Mesenchymal stem cell (in vitro differentiated cells and primary cell): Measurements from ENCODE around the gene MAN1C1.
A peak's percentile ranks its signal among the peaks of the same experiment; 100 is the strongest.

Source experiments
- DNase-seq: peaks from one replicate; pipeline ENCODE4 v3.0.0-alpha.2; 2013
- H2AFZ ChIP-seq: one replicate; pipeline ENCODE4 v1.6.1; 2013; ENCODE audit warnings: low read depth, mild to moderate bottlenecking, control low read depth, inconsistent platforms, low read length, moderate library complexity
- H2AK5ac ChIP-seq: 2 replicates; pipeline ENCODE4 v1.6.1; 2013; ENCODE audit warnings: low read length, moderate library complexity, mild to moderate bottlenecking, inconsistent platforms; ENCODE audit not compliant: severe bottlenecking
- H2BK120ac ChIP-seq: one replicate; pipeline ENCODE4 v1.6.1; 2013; ENCODE audit warnings: low read depth, mild to moderate bottlenecking, inconsistent platforms, low read length, moderate library complexity
- H2BK12ac ChIP-seq, 2 experiments: one replicate each; pipeline ENCODE4 v1.6.1; 2013; ENCODE audit warnings: inconsistent platforms in 2 of 2, low read length in 2 of 2, mild to moderate bottlenecking in 2 of 2, moderate library complexity in 2 of 2, control low read depth in 1 of 2
- H2BK15ac ChIP-seq: one replicate; pipeline ENCODE4 v1.6.1; 2013; ENCODE audit warnings: mild to moderate bottlenecking, low read depth, inconsistent platforms; ENCODE audit not compliant: poor library complexity, severe bottlenecking
- H2BK5ac ChIP-seq: 2 replicates; pipeline ENCODE4 v1.6.1; 2013; ENCODE audit warnings: low read depth, mild to moderate bottlenecking, low read length, control low read depth, inconsistent platforms; ENCODE audit not compliant: poor library complexity, severe bottlenecking
- H3K14ac ChIP-seq, 2 experiments: one replicate each; pipeline ENCODE4 v1.6.1; 2013; ENCODE audit warnings: inconsistent platforms in 2 of 2, low read length in 2 of 2, control low read depth in 1 of 2, mild to moderate bottlenecking in 1 of 2, moderate library complexity in 1 of 2
- H3K18ac ChIP-seq, 2 experiments: one replicate each; pipeline ENCODE4 v1.6.1; 2013; ENCODE audit warnings: inconsistent platforms in 2 of 2, low read length in 2 of 2, control low read depth in 1 of 2, low read depth in 1 of 2, mild to moderate bottlenecking in 1 of 2
- H3K23ac ChIP-seq, 2 experiments: one replicate each; pipeline ENCODE4 v1.6.1; 2013; ENCODE audit warnings: inconsistent platforms in 2 of 2, low read length in 2 of 2, mild to moderate bottlenecking in 2 of 2, moderate library complexity in 2 of 2, control low read depth in 1 of 2
- H3K27ac ChIP-seq: 2 replicates; pipeline ENCODE4 v1.5.1; 2013; ENCODE audit warnings: mild to moderate bottlenecking, moderate library complexity, low read length, control low read depth, inconsistent platforms; ENCODE audit not compliant: poor library complexity, severe bottlenecking
- H3K27me3 ChIP-seq, 2 experiments: 2 replicates each; pipeline versions ENCODE4 v1.6.1 to v1.7.0; 2013; ENCODE audit warnings: low read length in 2 of 2, mild to moderate bottlenecking in 2 of 2, moderate library complexity in 2 of 2, control low read depth in 1 of 2, inconsistent platforms in 1 of 2; ENCODE audit not compliant: control insufficient read depth in 1 of 2, insufficient read depth in 1 of 2
- H3K36me3 ChIP-seq, 2 experiments: 2 replicates each; pipeline versions ENCODE4 v1.6.1 to v1.7.0; 2013; ENCODE audit warnings: low read length in 2 of 2, control low read depth in 1 of 2, inconsistent platforms in 1 of 2, low read depth in 1 of 2, mild to moderate bottlenecking in 1 of 2; ENCODE audit not compliant: insufficient read depth in 2 of 2, control insufficient read depth in 1 of 2
- H3K4ac ChIP-seq, 2 experiments: one replicate each; pipeline ENCODE4 v1.6.1; 2013; ENCODE audit warnings: inconsistent platforms in 2 of 2, low read length in 2 of 2, mild to moderate bottlenecking in 2 of 2, moderate library complexity in 2 of 2, control low read depth in 1 of 2, low read depth in 1 of 2
- H3K4me1 ChIP-seq: 2 replicates; pipeline ENCODE4 v1.6.1; 2013; ENCODE audit warnings: low read depth, low read length, control low read depth; ENCODE audit not compliant: control insufficient read depth, insufficient read depth
- H3K4me2 ChIP-seq: 2 replicates; pipeline ENCODE4 v1.6.1; 2013; ENCODE audit warnings: low read length, mild to moderate bottlenecking, inconsistent platforms; ENCODE audit not compliant: poor library complexity, severe bottlenecking
- H3K4me3 ChIP-seq, 2 experiments: 2 replicates each; pipeline versions ENCODE4 v1.5.1 to v1.7.0; 2013; ENCODE audit warnings: low read length in 2 of 2, mild to moderate bottlenecking in 2 of 2, control low read depth in 1 of 2, low read depth in 1 of 2; ENCODE audit not compliant: insufficient read depth in 1 of 2
- H3K79me1 ChIP-seq: replicated peaks from 2 replicates; pipeline ENCODE4 v1.6.1; 2013; ENCODE audit warnings: mild to moderate bottlenecking, control low read depth, low read length, inconsistent platforms; ENCODE audit not compliant: poor library complexity, severe bottlenecking
- H3K9ac ChIP-seq: 2 replicates; pipeline ENCODE4 v1.7.0; 2013; ENCODE audit warnings: mild to moderate bottlenecking, low read length, moderate library complexity
- H3K9me3 ChIP-seq: 2 replicates; pipeline ENCODE4 v1.7.0; 2013; ENCODE audit warnings: mild to moderate bottlenecking, low read length; ENCODE audit not compliant: control insufficient read depth
- H4K8ac ChIP-seq: one replicate; pipeline ENCODE4 v1.6.1; 2013; ENCODE audit warnings: inconsistent platforms, mild to moderate bottlenecking, low read length, moderate library complexity
- H4K91ac ChIP-seq: one replicate; pipeline ENCODE4 v1.6.1; 2013; ENCODE audit warnings: mild to moderate bottlenecking, low read length, inconsistent platforms
- WGBS: methylation state at CpG from one replicate; pipeline ENCODE4 v1.1.7; 2013; ENCODE audit warnings: mixed read lengths; 5-methylcytosine and 5-hydroxymethylcytosine counted together

Gene MAN1C1

GRCh38 chr1:25727635-25728286, 111.2 kb downstream of the MAN1C1 start:
- Histone ChIP-seq H3K4me3 (peak overlapping the region in 1 of 2 experiments; percentile 35), H3K4ac (no peak overlapping the region), H4K91ac (no peak overlapping the region), H2BK12ac (peak overlapping the region in 1 of 2 experiments; percentile 35), H3K9me3 (no peaks in the 10 kb centered on the region), H3K14ac (no peak overlapping the region), H3K27me3 (peaks cover 0 to 45% of the 10 kb centered on the region in 2 experiments), H4K8ac (no peak overlapping the region), H2AFZ (no peak overlapping the region), H3K4me2 (no peak overlapping the region), H2BK15ac (no peak overlapping the region), H2BK5ac (no peak overlapping the region), H3K4me1 (peaks cover 19% of the 10 kb centered on the region), H2BK120ac (no peak overlapping the region), H3K36me3 (no peaks in the 10 kb centered on the region), H3K79me1 (no peaks in the 10 kb centered on the region), H3K18ac (peak overlapping the region in 1 of 2 experiments; percentile 21), H3K23ac (no peak overlapping the region), H3K27ac (no peak overlapping the region), H3K9ac (peak overlapping the region; percentile 17), H2AK5ac (no peak overlapping the region)
- 29% methylated on average over 12 of the region's 12 CpGs for WGBS
- peak; percentile 57 for DNase-seq

- Histone ChIP-seq H2BK12ac (no peak overlapping the region), H3K79me1 (no peaks in the 10 kb centered on the region), H3K9ac (no peak overlapping the region), H3K4me3 (peak overlapping the region in 1 of 2 experiments; percentile 23), H3K4me2 (no peak overlapping the region), H3K4ac (no peak overlapping the region), H2AK5ac (no peak overlapping the region), H3K4me1 (peaks cover 19% of the 10 kb centered on the region), H3K23ac (no peak overlapping the region), H3K18ac (no peak overlapping the region), H2BK15ac (no peak overlapping the region), H2BK120ac (no peak overlapping the region), H3K27ac (no peak overlapping the region), H4K8ac (no peak overlapping the region), H2AFZ (no peak overlapping the region), H2BK5ac (no peak overlapping the region), H3K27me3 (peaks cover 0 to 44% of the 10 kb centered on the region in 2 experiments), H3K14ac (no peak overlapping the region), H3K9me3 (no peaks in the 10 kb centered on the region), H4K91ac (no peak overlapping the region), H3K36me3 (peaks cover 0 to 2% of the 10 kb centered on the region in 2 experiments)
- DNase-seq, result peak; percentile 54
- 77% methylated on average over 10 of the region's 11 CpGs for WGBS
Measured at GRCh38 chr1:25728301-25728935, 111.8 kb downstream of the MAN1C1 start.

GRCh38 chr1:25729045-25729444, 112.5 kb downstream of the MAN1C1 start:
- Histone ChIP-seq H2BK15ac (no peak overlapping the region), H3K4me3 (no peak overlapping the region), H4K8ac (no peak overlapping the region), H3K9me3 (no peaks in the 10 kb centered on the region), H3K79me1 (no peaks in the 10 kb centered on the region), H3K23ac (no peak overlapping the region), H2BK120ac (no peak overlapping the region), H3K27ac (no peak overlapping the region), H3K9ac (no peak overlapping the region), H3K4ac (no peak overlapping the region), H3K27me3 (peaks cover 0 to 40% of the 10 kb centered on the region in 2 experiments), H4K91ac (no peak overlapping the region), H2BK12ac (no peak overlapping the region), H3K4me2 (no peak overlapping the region), H3K18ac (no peak overlapping the region), H2BK5ac (no peak overlapping the region), H3K14ac (no peak overlapping the region), H3K36me3 (peaks cover 0 to 3% of the 10 kb centered on the region in 2 experiments), H2AFZ (no peak overlapping the region), H3K4me1 (peaks cover 19% of the 10 kb centered on the region), H2AK5ac (no peak overlapping the region)
- DNase-seq, result no peak
- WGBS, result 91% methylated on average over 4 of the region's 4 CpGs

- H2AFZ ChIP-seq, result no peak overlapping the region
- peaks cover 0 to 42% of the 10 kb centered on the region in 2 experiments for H3K27me3 ChIP-seq
- H2BK5ac ChIP-seq, result no peak overlapping the region
- no peak overlapping the region for H3K4ac ChIP-seq
- no peaks in the 10 kb centered on the region for H3K79me1 ChIP-seq
- peak overlapping the region in 1 of 2 experiments; percentile 31 for H3K18ac ChIP-seq
- no peak overlapping the region for H4K8ac ChIP-seq
- H3K4me1 ChIP-seq, result peaks cover 19% of the 10 kb centered on the region
- no peak overlapping the region for H3K4me3 ChIP-seq
- H2AK5ac ChIP-seq, result no peak overlapping the region
- H2BK120ac ChIP-seq, result peak overlapping the region; percentile 20
- DNase-seq, result no peak
- no peak overlapping the region for H4K91ac ChIP-seq
- 89% methylated on average over 10 of the region's 12 CpGs for WGBS
- H2BK15ac ChIP-seq, result no peak overlapping the region
- no peak overlapping the region for H3K23ac ChIP-seq
- no peak overlapping the region for H3K27ac ChIP-seq
- H2BK12ac ChIP-seq, result no peak overlapping the region
- H3K36me3 ChIP-seq, result peaks cover 0 to 3% of the 10 kb centered on the region in 2 experiments
- H3K14ac ChIP-seq, result no peak overlapping the region
- H3K4me2 ChIP-seq, result no peak overlapping the region
- no peaks in the 10 kb centered on the region for H3K9me3 ChIP-seq
- H3K9ac ChIP-seq, result no peak overlapping the region
Measured at GRCh38 chr1:25729790-25730644, 113.4 kb downstream of the MAN1C1 start.
